Subcutaneous abdominal adipose tissue (tissue), 5 donors: ENCODE measurements around the gene CLEC11A.

Experiments
- H3K27ac ChIP-seq: one replicate; pipeline ENCODE4 v1.7.0; 2013; ENCODE audit warnings: low read depth, mild to moderate bottlenecking, inconsistent platforms, low read length, moderate library complexity
- H3K27me3 ChIP-seq, 5 donors: one replicate each; pipeline ENCODE4 v1.7.0; 2013; ENCODE audit warnings: low read length in 5 of 5, inconsistent platforms in 1 of 5; ENCODE audit not compliant: control insufficient read depth in 5 of 5, insufficient read depth in 4 of 5
- H3K36me3 ChIP-seq, 5 donors: one replicate each; pipeline ENCODE4 v1.7.0; 2013; ENCODE audit warnings: low read length in 5 of 5; ENCODE audit not compliant: control insufficient read depth in 5 of 5, insufficient read depth in 5 of 5
- H3K4me1 ChIP-seq, 5 donors: one replicate each; pipeline ENCODE4 v1.7.0; 2013; ENCODE audit warnings: low read length in 5 of 5, mild to moderate bottlenecking in 3 of 5, moderate library complexity in 1 of 5; ENCODE audit not compliant: control insufficient read depth in 5 of 5, insufficient read depth in 5 of 5
- H3K4me3 ChIP-seq, 5 donors: one replicate each; pipeline ENCODE4 v1.7.0; 2013; ENCODE audit warnings: low read length in 5 of 5, low read depth in 1 of 5
- H3K9ac ChIP-seq, 5 donors: one replicate each; pipeline ENCODE4 v1.7.0; 2013; ENCODE audit warnings: low read length in 5 of 5, mild to moderate bottlenecking in 4 of 5, moderate library complexity in 3 of 5
- H3K9me3 ChIP-seq, 5 donors: one replicate each; pipeline ENCODE4 v1.7.0; 2013; ENCODE audit warnings: low read length in 5 of 5; ENCODE audit not compliant: control insufficient read depth in 5 of 5
- donor health status: healthy.
- donor health status: healthy.
- donor health status: healthy.
- donor health status: healthy.
- donor health status: healthy.

The CLEC11A gene

GRCh38 chr19:50693064-50693975 is 29.8 kb upstream of the CLEC11A start:
- H3K27ac ChIP-seq: no peak overlapping the region
- no peaks in the 10 kb centered on the region for H3K36me3 ChIP-seq
- peaks cover 0 to 3% (median 0%) of the 10 kb centered on the region in 5 donors for H3K4me1 ChIP-seq
- H3K27me3 ChIP-seq: peaks cover 26 to 65% (median 48%) of the 10 kb centered on the region in 5 donors
- H3K9ac ChIP-seq: no peak overlapping the region
- H3K4me3 ChIP-seq: no peak overlapping the region
- H3K9me3 ChIP-seq: peaks cover 0 to 3% (median 0%) of the 10 kb centered on the region in 5 donors

GRCh38 chr19:50694815-50695145 is 28.4 kb upstream of the CLEC11A start:
- H3K4me1 ChIP-seq: peaks cover 0 to 3% (median 0%) of the 10 kb centered on the region in 5 donors
- no peak overlapping the region for H3K4me3 ChIP-seq
- H3K27ac ChIP-seq: no peak overlapping the region
- no peak overlapping the region for H3K9ac ChIP-seq
- no peaks in the 10 kb centered on the region for H3K36me3 ChIP-seq
- peaks cover 0 to 3% (median 0%) of the 10 kb centered on the region in 5 donors for H3K9me3 ChIP-seq
- peaks cover 26 to 55% (median 52%) of the 10 kb centered on the region in 5 donors for H3K27me3 ChIP-seq

GRCh38 chr19:50695251-50696093 is 27.7 kb upstream of the CLEC11A start:
- Histone ChIP-seq H3K4me1 (peaks cover 0 to 3% (median 0%) of the 10 kb centered on the region in 5 donors), H3K27me3 (peaks cover 25 to 55% (median 51%) of the 10 kb centered on the region in 5 donors), H3K27ac (no peak overlapping the region)

DNA sequence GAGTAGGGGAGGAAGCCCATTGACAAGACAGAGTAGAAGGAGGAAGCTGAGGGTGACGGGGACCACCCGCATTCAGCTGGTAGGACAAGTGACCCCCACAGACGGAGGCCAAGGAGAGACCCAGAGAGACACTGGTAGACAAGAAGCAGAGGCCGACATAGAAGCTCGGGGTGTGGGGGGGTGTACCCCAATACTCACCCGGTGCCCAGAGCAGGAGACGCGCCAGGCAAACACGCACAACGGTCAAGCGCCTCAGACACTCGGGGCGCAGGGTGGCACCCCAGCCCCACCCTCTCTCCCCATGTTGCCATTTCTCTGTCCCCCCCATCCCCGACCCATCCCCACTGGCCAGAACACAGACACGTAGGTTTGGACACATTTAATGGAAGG is 27.1 kb upstream of the CLEC11A start:
- Histone ChIP-seq H3K4me3 (no peak overlapping the region), H3K27me3 (peaks cover 25 to 54% (median 45%) of the 10 kb centered on the region in 5 donors), H3K9ac (no peak overlapping the region), H3K4me1 (peaks cover 0 to 3% (median 0%) of the 10 kb centered on the region in 5 donors), H3K36me3 (no peaks in the 10 kb centered on the region), H3K27ac (no peak overlapping the region), H3K9me3 (peaks cover 0 to 3% (median 0%) of the 10 kb centered on the region in 5 donors)

More at GRCh38 chr19:50695251-50696093, 27.7 kb upstream of the CLEC11A start:
- no peak overlapping the region for H3K4me3 ChIP-seq
- H3K36me3 ChIP-seq: no peaks in the 10 kb centered on the region
- peaks cover 0 to 3% (median 0%) of the 10 kb centered on the region in 5 donors for H3K9me3 ChIP-seq
- H3K9ac ChIP-seq: no peak overlapping the region

DNA sequence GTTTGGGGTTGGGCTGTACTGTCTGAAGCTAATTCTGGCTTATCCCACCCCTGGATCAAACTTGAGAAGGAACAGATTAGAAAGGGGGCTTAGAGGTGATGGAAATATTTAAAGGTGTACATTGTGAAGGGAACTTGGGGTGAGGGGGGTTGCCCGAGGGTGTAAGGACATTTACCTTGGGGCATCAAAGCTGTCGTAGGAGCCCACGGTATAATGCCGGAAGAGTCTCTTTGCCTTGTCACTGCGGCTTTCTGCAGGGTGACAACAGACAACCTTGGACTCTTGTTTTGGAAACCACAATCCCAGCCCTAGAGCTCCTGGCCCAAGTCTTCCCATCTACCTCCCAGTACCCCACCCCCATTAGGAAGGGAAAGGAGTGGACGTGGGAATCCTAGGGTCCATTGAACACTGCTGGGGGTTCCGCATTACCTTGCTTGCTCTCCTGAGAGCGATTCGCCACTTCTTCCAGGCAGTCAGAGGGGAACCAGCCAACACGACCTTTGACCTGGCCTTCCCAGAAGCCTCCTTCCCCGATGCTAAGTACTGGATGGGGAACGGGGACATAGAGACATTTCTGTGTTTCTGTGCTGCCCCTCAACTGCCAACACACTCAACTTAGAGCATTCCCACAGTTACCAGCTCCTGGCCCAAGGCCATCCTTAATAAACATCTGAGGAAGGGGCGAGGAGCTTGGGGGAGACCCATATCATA is 25.6 kb upstream of the CLEC11A start:
- Histone ChIP-seq H3K4me1 (peaks cover 0 to 3% (median 0%) of the 10 kb centered on the region in 5 donors), H3K36me3 (no peaks in the 10 kb centered on the region), H3K27me3 (peaks cover 30 to 59% (median 42%) of the 10 kb centered on the region in 5 donors), H3K9me3 (peaks cover 0 to 3% (median 0%) of the 10 kb centered on the region in 5 donors), H3K27ac (no peak overlapping the region), H3K4me3 (no peak overlapping the region), H3K9ac (no peak overlapping the region)

- H3K27me3 ChIP-seq: peaks cover 20 to 51% (median 30%) of the 10 kb centered on the region in 5 donors
- peaks cover 0 to 3% (median 0%) of the 10 kb centered on the region in 5 donors for H3K4me1 ChIP-seq
- no peaks in the 10 kb centered on the region for H3K36me3 ChIP-seq
- H3K27ac ChIP-seq: no peak overlapping the region
- H3K4me3 ChIP-seq: no peak overlapping the region
- peaks cover 0 to 3% (median 0%) of the 10 kb centered on the region in 5 donors for H3K9me3 ChIP-seq
- no peak overlapping the region for H3K9ac ChIP-seq
Observed at GRCh38 chr19:50701367-50701985, 21.7 kb upstream of the CLEC11A start.

DNA sequence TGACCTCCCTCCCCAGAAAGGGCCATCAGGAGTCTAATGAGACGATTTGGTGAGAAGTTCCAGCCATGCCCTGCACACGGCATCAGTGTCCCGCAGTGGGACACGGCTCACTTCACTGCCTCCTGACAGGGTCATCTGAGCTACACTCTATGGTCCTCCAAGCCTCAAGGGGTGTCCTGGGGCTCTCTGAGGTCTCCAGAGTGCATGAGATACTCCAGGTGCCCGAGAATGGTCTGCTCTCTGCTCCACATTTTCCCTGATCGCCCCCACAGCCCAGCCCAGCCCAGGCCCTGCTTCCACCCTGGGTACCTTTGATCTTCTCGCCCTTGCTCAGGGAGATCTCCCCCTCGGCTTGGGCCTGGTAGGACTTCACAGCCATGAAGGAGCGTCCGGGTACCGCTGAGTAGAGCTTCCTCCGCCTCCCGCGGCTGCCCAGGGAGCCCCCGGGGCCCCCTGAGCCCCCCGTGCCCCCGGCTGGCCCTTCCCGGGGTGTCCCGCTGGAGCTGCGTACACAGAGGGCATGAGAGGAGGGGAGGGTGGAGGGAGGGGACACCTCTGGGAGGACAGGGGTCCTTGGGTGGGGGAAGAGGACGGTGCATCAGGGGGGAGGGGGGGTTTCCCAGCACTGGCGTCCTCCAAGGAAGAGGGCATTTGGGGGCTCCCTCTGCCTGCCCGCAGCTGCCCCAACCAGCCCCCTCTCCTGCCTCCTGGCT is 20.9 kb upstream of the CLEC11A start:
- no peak overlapping the region for H3K4me3 ChIP-seq
- no peaks in the 10 kb centered on the region for H3K36me3 ChIP-seq
- peaks cover 17 to 47% (median 24%) of the 10 kb centered on the region in 5 donors for H3K27me3 ChIP-seq
- no peak overlapping the region for H3K9ac ChIP-seq
- no peak overlapping the region for H3K27ac ChIP-seq
- H3K4me1 ChIP-seq: peaks cover 0 to 3% (median 0%) of the 10 kb centered on the region in 5 donors
- H3K9me3 ChIP-seq: peaks cover 0 to 3% (median 0%) of the 10 kb centered on the region in 5 donors

DNA sequence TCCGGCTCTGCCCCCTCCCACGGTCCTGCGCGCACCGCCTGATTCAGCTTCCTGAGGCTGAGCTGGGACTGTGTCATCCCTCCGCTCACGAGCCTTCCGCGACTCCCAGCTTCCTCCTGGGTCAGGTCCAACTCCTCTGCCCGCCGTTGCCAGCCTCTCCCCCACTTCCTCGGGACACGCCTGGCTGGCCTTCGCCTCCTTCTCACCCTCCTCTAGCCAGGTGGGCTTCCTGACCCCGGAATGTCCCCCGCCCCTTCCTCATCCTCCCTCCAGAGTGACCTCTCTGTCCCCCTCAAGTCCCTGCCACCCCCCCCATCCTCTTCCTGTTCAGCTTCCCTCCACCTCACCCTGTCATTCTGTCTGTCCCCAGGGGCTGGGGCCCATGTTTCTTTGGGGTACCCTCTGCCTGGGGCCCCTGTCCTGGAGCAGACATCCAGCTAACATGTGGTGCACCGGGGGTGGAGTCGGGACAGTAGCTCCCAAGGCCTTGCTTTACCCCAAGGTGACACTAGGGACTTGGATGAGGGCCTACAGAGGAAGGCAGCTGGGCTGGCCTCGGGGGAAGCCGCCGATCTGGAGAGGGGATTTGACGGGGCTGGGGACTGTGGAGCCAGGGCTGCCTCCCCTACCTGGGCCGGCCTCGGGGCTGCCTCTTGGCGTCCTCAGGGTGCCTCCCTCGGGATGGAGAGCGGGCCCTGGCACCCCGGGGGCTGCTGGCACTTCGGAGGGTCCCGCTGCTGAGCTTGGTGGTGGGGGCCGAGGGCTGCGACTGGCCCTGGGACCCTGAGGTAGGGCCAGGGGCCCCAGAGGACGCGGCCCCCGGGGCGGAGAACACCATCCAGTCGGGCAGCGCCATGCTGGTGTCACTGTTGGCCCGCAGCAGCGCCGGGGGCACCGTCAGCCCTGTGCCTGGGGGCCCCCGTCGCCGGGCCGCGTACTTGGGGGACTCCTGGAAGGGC is 20.0 kb upstream of the CLEC11A start:
- H3K9ac ChIP-seq: no peak overlapping the region
- no peak overlapping the region for H3K4me3 ChIP-seq
- peaks cover 0 to 3% (median 0%) of the 10 kb centered on the region in 5 donors for H3K4me1 ChIP-seq
- no peak overlapping the region for H3K27ac ChIP-seq
- H3K9me3 ChIP-seq: no peaks in the 10 kb centered on the region
- no peaks in the 10 kb centered on the region for H3K36me3 ChIP-seq
- peaks cover 17 to 39% (median 24%) of the 10 kb centered on the region in 5 donors for H3K27me3 ChIP-seq
